ENCODE data around the gene APBB2. TPM values are rescaled to one million over a fixed set of nuclear protein-coding genes. Genes with fewer than 3 reads are reported as not detected.

The APBB2 gene
- polyA plus RNA-seq, 3 donors = 0.15 to 0.33 TPM; not detected in 1

DNA sequence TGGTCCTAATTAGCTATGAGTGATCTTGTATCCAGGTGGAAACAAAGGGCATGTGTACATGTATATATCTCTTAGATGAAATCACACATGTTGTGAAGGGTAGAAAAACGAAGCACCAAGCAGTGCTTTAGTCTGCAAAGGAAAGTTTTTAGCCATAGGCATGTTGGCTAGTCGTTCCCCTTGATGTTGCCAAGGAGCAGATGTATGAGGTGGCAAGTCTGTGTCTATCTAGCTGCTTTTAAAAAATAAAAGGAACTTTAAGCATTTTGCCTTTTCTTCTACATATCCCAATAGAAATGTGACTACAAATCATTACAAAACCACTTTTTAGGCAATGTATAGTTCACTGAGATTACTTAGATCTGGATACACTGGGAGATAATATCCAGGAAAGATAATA lies 401.5 kb downstream of the APBB2 start:
- Histone ChIP-seq H3K36me3 (replicated peaks in 1 of 2; ENCODE audit: control insufficient read depth in 1 of 2, insufficient read depth in 2 of 2, low read length in 2 of 2) (no peaks in the 10 kb centered on the region), H4K20me1 (ENCODE audit: insufficient read depth, low read length) (no peaks in the 10 kb centered on the region), H3K79me2 (ENCODE audit: insufficient read depth, low read length) (no peaks in the 10 kb centered on the region), H3K9ac (ENCODE audit: insufficient read depth, low read length, poor library complexity, severe bottlenecking) (peak overlapping the region; percentile 55), H3K4me2 (replicated peaks; ENCODE audit: extremely low read depth, low read length, poor library complexity, severe bottlenecking) (peak overlapping the region; percentile 66), H3K27ac (ENCODE audit: low read depth in 1 of 2, low read length in 2 of 2) (peak overlapping the region; percentile 94 to 95), H3K27me3 (ENCODE audit: control insufficient read depth in 2 of 2, insufficient read depth in 2 of 2, low read length in 2 of 2) (no peaks in the 10 kb centered on the region), H3K4me3 (replicated peaks in 1 of 3; ENCODE audit: low read depth in 2 of 3, low read length in 3 of 3) (peak overlapping the region in 1 of 3 experiments; percentile 67), H3K9me3 (replicated peaks in 1 of 2; ENCODE audit: control insufficient read depth in 1 of 2, insufficient read depth in 1 of 2, low read length in 2 of 2) (no peaks in the 10 kb centered on the region), H3K4me1 (ENCODE audit: control insufficient read depth in 1 of 2, insufficient read depth in 2 of 2, low read length in 2 of 2) (peaks cover 42 to 54% of the 10 kb centered on the region in 2 donors), H2AFZ (ENCODE audit: insufficient read depth, low read depth, low read length, poor library complexity, severe bottlenecking) (peak overlapping the region; percentile 66)
- Mint-ChIP-seq H3K4me3 (peak overlapping the region; percentile 64 to 82), H3K9me3 (no peaks in the 10 kb centered on the region), H3K36me3 (peaks cover 0 to 5% of the 10 kb centered on the region in 2 donors), H3K27me3 (ENCODE audit: low read depth in 3 of 3) (no peaks in the 10 kb centered on the region), H3K4me1 (peaks cover 45% of the 10 kb centered on the region), H3K27ac (peak overlapping the region; percentile 95 to 99 (median 98))
- intact Hi-C loops (cut with micrococcal nuclease) = no loop called here
- WGBS (ENCODE audit: insufficient coverage) = 61% methylated on average over 2 of the region's 2 CpGs
- TF ChIP-seq, protein P1, sequence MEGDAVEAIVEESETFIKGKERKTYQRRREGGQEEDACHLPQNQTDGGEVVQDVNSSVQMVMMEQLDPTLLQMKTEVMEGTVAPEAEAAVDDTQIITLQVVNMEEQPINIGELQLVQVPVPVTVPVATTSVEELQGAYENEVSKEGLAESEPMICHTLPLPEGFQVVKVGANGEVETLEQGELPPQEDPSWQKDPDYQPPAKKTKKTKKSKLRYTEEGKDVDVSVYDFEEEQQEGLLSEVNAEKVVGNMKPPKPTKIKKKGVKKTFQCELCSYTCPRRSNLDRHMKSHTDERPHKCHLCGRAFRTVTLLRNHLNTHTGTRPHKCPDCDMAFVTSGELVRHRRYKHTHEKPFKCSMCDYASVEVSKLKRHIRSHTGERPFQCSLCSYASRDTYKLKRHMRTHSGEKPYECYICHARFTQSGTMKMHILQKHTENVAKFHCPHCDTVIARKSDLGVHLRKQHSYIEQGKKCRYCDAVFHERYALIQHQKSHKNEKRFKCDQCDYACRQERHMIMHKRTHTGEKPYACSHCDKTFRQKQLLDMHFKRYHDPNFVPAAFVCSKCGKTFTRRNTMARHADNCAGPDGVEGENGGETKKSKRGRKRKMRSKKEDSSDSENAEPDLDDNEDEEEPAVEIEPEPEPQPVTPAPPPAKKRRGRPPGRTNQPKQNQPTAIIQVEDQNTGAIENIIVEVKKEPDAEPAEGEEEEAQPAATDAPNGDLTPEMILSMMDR (IDR thresholded peaks at IDR 0.05) = no peak
- DNase-seq = peak in 1 of 3 donors; percentile 10

- Histone ChIP-seq H3K9me3 (replicated peaks in 1 of 2; ENCODE audit: control insufficient read depth in 1 of 2, insufficient read depth in 1 of 2, low read length in 2 of 2) (no peaks in the 10 kb centered on the region), H3K9ac (ENCODE audit: insufficient read depth, low read length, poor library complexity, severe bottlenecking) (peak overlapping the region; percentile 55), H3K4me1 (ENCODE audit: control insufficient read depth in 1 of 2, insufficient read depth in 2 of 2, low read length in 2 of 2) (peaks cover 46 to 59% of the 10 kb centered on the region in 2 donors), H3K36me3 (replicated peaks in 1 of 2; ENCODE audit: control insufficient read depth in 1 of 2, insufficient read depth in 2 of 2, low read length in 2 of 2) (no peaks in the 10 kb centered on the region), H4K20me1 (ENCODE audit: insufficient read depth, low read length) (no peaks in the 10 kb centered on the region), H3K27ac (ENCODE audit: low read depth in 1 of 2, low read length in 2 of 2) (peak overlapping the region; percentile 94 to 95), H3K79me2 (ENCODE audit: insufficient read depth, low read length) (no peaks in the 10 kb centered on the region), H3K27me3 (ENCODE audit: control insufficient read depth in 2 of 2, insufficient read depth in 2 of 2, low read length in 2 of 2) (no peaks in the 10 kb centered on the region), H3K4me2 (replicated peaks; ENCODE audit: extremely low read depth, low read length, poor library complexity, severe bottlenecking) (peak overlapping the region; percentile 66), H3K4me3 (replicated peaks in 1 of 3; ENCODE audit: low read depth in 2 of 3, low read length in 3 of 3) (peak overlapping the region; percentile 27 to 67 (median 46)), H2AFZ (ENCODE audit: insufficient read depth, low read depth, low read length, poor library complexity, severe bottlenecking) (peak overlapping the region; percentile 66)
- Mint-ChIP-seq H3K27me3 (ENCODE audit: low read depth in 3 of 3) (no peaks in the 10 kb centered on the region), H3K27ac (peak overlapping the region; percentile 95 to 99 (median 98)), H3K36me3 (peaks cover 0 to 5% of the 10 kb centered on the region in 2 donors), H3K4me3 (peak overlapping the region; percentile 64 to 82), H3K4me1 (peaks cover 49% of the 10 kb centered on the region), H3K9me3 (no peaks in the 10 kb centered on the region)
- DNase-seq = peak; percentile 78 to 90 (median 85)
- WGBS (ENCODE audit: insufficient coverage) = 9% methylated on average over 6 of the region's 8 CpGs
- intact Hi-C loops (cut with micrococcal nuclease) = no loop called here
- TF ChIP-seq, protein P1 (IDR thresholded peaks at IDR 0.05) = no peak
Observed at GRCh38 chr4:40812386-40812785, 402.0 kb downstream of the APBB2 start.
